H1 (cell line): ENCODE data around the gene SPAG16. TPM values are rescaled to one million over a fixed set of nuclear protein-coding genes. Genes with fewer than 3 reads are reported as not detected.

Experiments
- CTCF ChIA-PET: fragments of 300-600 bp; sonication (Branson Sonifier 250); formaldehyde crosslinking; loops from one replicate; lab custom pipeline; 2021; ENCODE audit not compliant: partially characterized antibody; lab: Charles Lee
- POLR2A ChIA-PET: fragments of 300-600 bp; sonication (Branson Sonifier 250); formaldehyde crosslinking; loops from one replicate; lab custom pipeline; 2021; ENCODE audit warnings: inconsistent platforms; ENCODE audit not compliant: partially characterized antibody; lab: Charles Lee
- DNase-seq, 2 experiments: peaks; one replicate each; pipeline versions ENCODE4 v3.0.0 to v3.0.0-alpha.2; 2010 to 2022; ENCODE audit warnings: low spot score in 2 of 2, low read depth in 1 of 2, mixed read lengths in 1 of 2
- FAIRE-seq: peaks from 2 replicates; lab custom pipeline; 2011; peaks lifted over from hg19 to GRCh38; lab: Jason Lieb, UNC
- H2AFZ ChIP-seq: 2 replicates; pipeline ENCODE4 v1.8.1; 2012; ENCODE audit warnings: low read length, inconsistent platforms
- H2AK5ac ChIP-seq: 2 replicates; pipeline ENCODE4 v1.6.1; 2013; ENCODE audit warnings: low read depth, low read length
- H2BK120ac ChIP-seq: replicated peaks from 2 replicates; pipeline ENCODE3; 2013; ENCODE audit warnings: low read depth, low read length, inconsistent platforms
- H2BK12ac ChIP-seq: 2 replicates; pipeline ENCODE4 v1.6.1; 2013; ENCODE audit warnings: low read depth, low read length
- H2BK15ac ChIP-seq: 2 replicates; pipeline ENCODE4 v1.6.1; 2013; ENCODE audit warnings: low read length
- H2BK20ac ChIP-seq: 2 replicates; pipeline ENCODE4 v1.6.1; 2013; ENCODE audit warnings: low read length
- H2BK5ac ChIP-seq: 2 replicates; pipeline ENCODE4 v1.6.1; 2013; ENCODE audit warnings: low read depth, low read length
- H3K14ac ChIP-seq: 2 replicates; pipeline ENCODE4 v1.6.1; 2013; ENCODE audit warnings: inconsistent platforms; ENCODE audit not compliant: insufficient read length
- H3K18ac ChIP-seq: 2 replicates; pipeline ENCODE4 v1.6.1; 2013; ENCODE audit warnings: low read length; ENCODE audit errors: extremely low read depth
- H3K23ac ChIP-seq: 2 replicates; pipeline ENCODE4 v1.6.1; 2013; ENCODE audit warnings: inconsistent platforms; ENCODE audit not compliant: insufficient read length
- H3K23me2 ChIP-seq: 2 replicates; pipeline ENCODE4 v1.6.1; 2013; ENCODE audit warnings: low read depth, low read length
- H3K27ac ChIP-seq: 2 replicates; pipeline ENCODE4 v1.6.1; 2011; ENCODE audit warnings: low read depth, low read length, inconsistent platforms
- H3K27me3 ChIP-seq, 4 experiments: replicated peaks in 1 of 4; 1 replicate in 1 of 4; 2 replicates in 3 of 4; pipeline versions ENCODE4 v1.6.1 to v1.8.1; 2011 to 2013; ENCODE audit warnings: low read length in 3 of 4, mild to moderate bottlenecking in 3 of 4, inconsistent platforms in 2 of 4, mixed read lengths in 2 of 4, moderate library complexity in 1 of 4; ENCODE audit not compliant: control insufficient read depth in 3 of 4, insufficient read depth in 3 of 4; ENCODE audit errors: extremely low read depth in 1 of 4
- H3K36me3 ChIP-seq, 4 experiments: 2 replicates each; pipeline versions ENCODE4 v1.6.1 to v1.8.1; 2011 to 2013; ENCODE audit warnings: mild to moderate bottlenecking in 4 of 4, low read length in 3 of 4, moderate library complexity in 2 of 4, control low read depth in 1 of 4, inconsistent platforms in 1 of 4; ENCODE audit not compliant: insufficient read depth in 4 of 4, control insufficient read depth in 2 of 4
- H3K4ac ChIP-seq: replicated peaks from 2 replicates; pipeline ENCODE3; 2013; ENCODE audit warnings: low read length, low read depth, mixed read lengths, inconsistent platforms; ENCODE audit not compliant: insufficient read length
- H3K4me1 ChIP-seq, 4 experiments: replicated peaks in 1 of 4; 1 replicate in 1 of 4; 2 replicates in 3 of 4; pipeline versions ENCODE4 v1.6.1 to v1.8.1; 2011 to 2013; ENCODE audit warnings: low read length in 3 of 4, inconsistent platforms in 2 of 4, mixed read lengths in 1 of 4; ENCODE audit not compliant: insufficient read depth in 4 of 4, control insufficient read depth in 3 of 4
- H3K4me2 ChIP-seq, 2 experiments: 2 replicates each; pipeline versions ENCODE4 v1.6.1 to v1.8.1; 2011 to 2013; ENCODE audit warnings: low read depth in 2 of 2, low read length in 2 of 2, control low read depth in 1 of 2, inconsistent platforms in 1 of 2, mild to moderate bottlenecking in 1 of 2; ENCODE audit not compliant: insufficient read depth in 1 of 2
- H3K4me3 ChIP-seq, 4 experiments: fragments of 200-600, 300-600 bp in 1 of 4; sonication (generic), shearing (Covaris generic), sonication (Bioruptor Twin) in 1 of 4; 2 replicates each; pipeline versions ENCODE4 v1.5.1 to v1.8.1; 2011 to 2016; ENCODE audit warnings: low read length in 4 of 4, low read depth in 3 of 4, control low read depth in 2 of 4, inconsistent platforms in 2 of 4, mild to moderate bottlenecking in 2 of 4, mixed read lengths in 1 of 4, moderate library complexity in 1 of 4; ENCODE audit not compliant: insufficient read depth in 2 of 4; ENCODE audit errors: extremely low read depth in 1 of 4
- H3K56ac ChIP-seq: replicated peaks from 2 replicates; pipeline ENCODE3; 2013; ENCODE audit warnings: low read depth, mild to moderate bottlenecking, mixed read lengths, low read length, inconsistent platforms; ENCODE audit not compliant: insufficient read length
- H3K79me1 ChIP-seq: 2 replicates; pipeline ENCODE4 v1.6.1; 2013; ENCODE audit warnings: low read depth, low read length, control low read depth
- H3K79me2 ChIP-seq, 2 experiments: 2 replicates each; pipeline versions ENCODE4 v1.6.1 to v1.8.1; 2012 to 2013; ENCODE audit warnings: low read length in 2 of 2, mild to moderate bottlenecking in 2 of 2, inconsistent platforms in 1 of 2; ENCODE audit not compliant: insufficient read depth in 2 of 2, control insufficient read depth in 1 of 2
- H3K9ac ChIP-seq, 4 experiments: replicated peaks in 1 of 4; 1 replicate in 1 of 4; 2 replicates in 3 of 4; pipeline versions ENCODE4 v1.6.1 to v1.8.1; 2011 to 2013; ENCODE audit warnings: low read depth in 3 of 4, low read length in 3 of 4, control low read depth in 2 of 4, mild to moderate bottlenecking in 2 of 4, moderate library complexity in 2 of 4, inconsistent platforms in 1 of 4; ENCODE audit errors: extremely low read depth in 1 of 4
- H3K9me3 ChIP-seq, 2 experiments: 2 replicates each; pipeline versions ENCODE4 v1.6.1 to v1.8.1; 2012 to 2013; ENCODE audit warnings: mild to moderate bottlenecking in 2 of 2, moderate library complexity in 2 of 2, control low read depth in 1 of 2, inconsistent platforms in 1 of 2, low read depth in 1 of 2, low read length in 1 of 2, mixed read lengths in 1 of 2; ENCODE audit not compliant: insufficient read depth in 2 of 2
- H4K20me1 ChIP-seq, 2 experiments: replicated peaks in 1 of 2; 2 replicates each; pipeline versions ENCODE3 to v1.8.1; 2011 to 2013; ENCODE audit warnings: inconsistent platforms in 2 of 2, low read length in 2 of 2, mild to moderate bottlenecking in 1 of 2; ENCODE audit not compliant: insufficient read depth in 2 of 2, control insufficient read depth in 1 of 2
- H4K5ac ChIP-seq: 2 replicates; pipeline ENCODE4 v1.6.1; 2013; ENCODE audit warnings: low read length, low read depth, mixed read lengths, inconsistent platforms; ENCODE audit not compliant: insufficient read length
- H4K8ac ChIP-seq: 2 replicates; pipeline ENCODE4 v1.8.0; 2013; ENCODE audit warnings: mild to moderate bottlenecking, moderate library complexity, low read length, inconsistent platforms; ENCODE audit not compliant: insufficient read depth; ENCODE audit errors: extremely low read depth
- H4K91ac ChIP-seq: replicated peaks from 2 replicates; pipeline ENCODE3; 2013; ENCODE audit warnings: low read length, mixed read lengths, inconsistent platforms; ENCODE audit not compliant: insufficient read length
- ASH2L ChIP-seq: fragments of 200-600, 300-600 bp; sonication (generic); IDR thresholded peaks from one replicate; pipeline ENCODE4 v1.7.1; 2017; ENCODE audit warnings: low read length
- CTBP2 ChIP-seq: IDR thresholded peaks from 2 replicates; pipeline ENCODE4 v1.7.0; 2011; ENCODE audit warnings: borderline replicate concordance, mild to moderate bottlenecking, moderate library complexity, mixed read lengths, low read length; ENCODE audit not compliant: insufficient read depth, insufficient read length
- SP2 ChIP-seq: IDR thresholded peaks from 2 replicates; pipeline ENCODE4 v1.6.1; 2012; ENCODE audit warnings: mild to moderate bottlenecking, low read length, inconsistent platforms
- SUZ12 ChIP-seq: fragments of 200-600 bp; sonication (generic); IDR thresholded peaks from 2 replicates; pipeline ENCODE4 v1.6.1; 2012; ENCODE audit warnings: mild to moderate bottlenecking, inconsistent platforms, low read length, moderate library complexity, mixed read lengths
- polyA plus RNA-seq, 7 experiments: library from polyadenylated mRNA; depleted of rRNA in 3 of 7; stranded (reverse) in 5 of 7; unstranded in 2 of 7; fragments of >200 nt in 5 of 7; fragments of 200-250 nt in 2 of 7; gene quantifications; 1 replicate in 5 of 7; 2 replicates in 1 of 7; 4 replicates in 1 of 7; pipeline versions ENCODE4 v1.2.1 to v1.2.3, GENCODE V29; 2011 to 2013; ENCODE audit warnings: missing spikeins in 2 of 7, mixed read lengths in 2 of 7
- total RNA-seq: library from RNA; stranded (reverse); fragmentation: NEBNext Ultra II Directional; extraction: Animal tissue kit (Norgen Biotek cat#: 25700); gene quantifications from 2 replicates; pipeline ENCODE4 v1.2.1, GENCODE V29; 2021
- TF ChIP-seq, protein P1 (sequence below): IDR thresholded peaks from 2 replicates; pipeline ENCODE4 v1.6.1; 2012; ENCODE audit warnings: low read length, inconsistent platforms

SPAG16 gene
- total and polyA plus RNA-seq, 2 of the 8 experiments (the other 6 are each of a cell fraction or from before 2014, with no cell fraction given), result 6.0 to 14.9 TPM

DNA sequence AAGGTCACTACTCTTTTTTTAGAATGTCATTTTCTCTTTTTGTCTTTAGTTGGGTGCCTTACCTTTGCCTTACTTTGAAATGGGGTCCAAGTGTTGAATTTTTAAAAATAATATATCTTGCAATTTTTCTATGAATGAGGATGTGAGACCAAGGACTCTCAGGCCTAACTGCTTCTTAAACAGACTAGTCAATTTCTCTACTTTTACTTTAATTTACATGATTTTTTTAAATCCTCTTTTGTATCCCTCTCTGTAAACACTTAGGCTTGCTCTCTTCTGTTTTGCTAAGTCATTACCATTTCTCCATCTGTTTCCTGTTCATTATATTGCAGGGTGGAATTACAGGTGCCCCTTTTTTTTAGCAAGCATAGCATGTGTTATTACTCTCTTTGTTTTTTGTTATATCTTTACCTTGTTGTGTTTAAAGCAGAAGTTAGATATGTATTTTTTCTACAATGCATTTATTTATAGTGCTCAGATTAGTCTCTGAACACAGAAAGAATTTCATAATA lies 261.8 kb downstream of the SPAG16 start:
- Histone ChIP-seq H2AK5ac (no peak overlapping the region), H3K23ac (no peak overlapping the region), H3K23me2 (no peaks in the 10 kb centered on the region), H3K14ac (no peak overlapping the region), H2BK15ac (no peak overlapping the region), H4K20me1 (no peaks in the 10 kb centered on the region), H3K4me3 (no peak overlapping the region), H3K79me1 (no peaks in the 10 kb centered on the region), H3K4me1 (no peaks in the 10 kb centered on the region), H3K56ac (no peak overlapping the region), H2BK120ac (no peak overlapping the region), H3K27ac (no peak overlapping the region), H4K8ac (no peak overlapping the region), H3K4me2 (no peak overlapping the region), H3K9me3 (no peaks in the 10 kb centered on the region), H3K4ac (no peak overlapping the region), H3K36me3 (no peaks in the 10 kb centered on the region), H3K18ac (no peak overlapping the region), H3K9ac (no peak overlapping the region), H3K79me2 (no peaks in the 10 kb centered on the region), H3K27me3 (no peaks in the 10 kb centered on the region), H2AFZ (peak overlapping the region; percentile 80; the same call in 1 of the 2 replicates), H2BK12ac (no peak overlapping the region), H2BK20ac (no peak overlapping the region), H2BK5ac (no peak overlapping the region), H4K5ac (no peak overlapping the region), H4K91ac (no peak overlapping the region)
- ChIA-PET POLR2A (no interaction called here), CTCF (no interaction called here)
- DNase-seq, result no peak
- FAIRE-seq, result no peak
- TF ChIP-seq, protein P1, sequence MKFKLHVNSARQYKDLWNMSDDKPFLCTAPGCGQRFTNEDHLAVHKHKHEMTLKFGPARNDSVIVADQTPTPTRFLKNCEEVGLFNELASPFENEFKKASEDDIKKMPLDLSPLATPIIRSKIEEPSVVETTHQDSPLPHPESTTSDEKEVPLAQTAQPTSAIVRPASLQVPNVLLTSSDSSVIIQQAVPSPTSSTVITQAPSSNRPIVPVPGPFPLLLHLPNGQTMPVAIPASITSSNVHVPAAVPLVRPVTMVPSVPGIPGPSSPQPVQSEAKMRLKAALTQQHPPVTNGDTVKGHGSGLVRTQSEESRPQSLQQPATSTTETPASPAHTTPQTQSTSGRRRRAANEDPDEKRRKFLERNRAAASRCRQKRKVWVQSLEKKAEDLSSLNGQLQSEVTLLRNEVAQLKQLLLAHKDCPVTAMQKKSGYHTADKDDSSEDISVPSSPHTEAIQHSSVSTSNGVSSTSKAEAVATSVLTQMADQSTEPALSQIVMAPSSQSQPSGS, result no peak
- no peak for TF ChIP-seq ASH2L
- TF ChIP-seq SP2, result no peak
- no peak for TF ChIP-seq SUZ12
- TF ChIP-seq CTBP2, result no peak
